ENCODE results near the gene HAND2.

HAND2 gene

GRCh38 chr4:173521467-173522159 lies 8.4 kb downstream of the HAND2 start:
- DNase-seq, result no peak

- DNase-seq, result no peak
Observed at GRCh38 chr4:173520921-173521466, 9.0 kb downstream of the HAND2 start.

GRCh38 chr4:173519111-173520101 lies 10.6 kb downstream of the HAND2 start:
- DNase-seq, result no peak

- no peak for DNase-seq
Observed at GRCh38 chr4:173518425-173519102, 11.5 kb downstream of the HAND2 start.

GRCh38 chr4:173517781-173518424 lies 12.1 kb downstream of the HAND2 start:
- no peak for DNase-seq

GRCh38 chr4:173516621-173517524 lies 13.2 kb downstream of the HAND2 start:
- DNase-seq, result no peak

- no peak for DNase-seq
Observed at GRCh38 chr4:173515458-173515857, 14.6 kb downstream of the HAND2 start.

- no peak for DNase-seq
Observed at GRCh38 chr4:173514641-173515217, 15.3 kb downstream of the HAND2 start.

- no peak for DNase-seq
Observed at GRCh38 chr4:173513651-173514050, 16.4 kb downstream of the HAND2 start.

GRCh38 chr4:173511787-173512361 lies 18.2 kb downstream of the HAND2 start:
- DNase-seq, result no peak

GRCh38 chr4:173509036-173510001 lies 20.7 kb downstream of the HAND2 start:
- peak in 5 of 56 donors; percentile 4 to 26 (median 6) for DNase-seq

- no peak for DNase-seq
Observed at GRCh38 chr4:173508386-173509035, 21.5 kb downstream of the HAND2 start.

GRCh38 chr4:173507471-173508385 lies 22.3 kb downstream of the HAND2 start:
- no peak for DNase-seq

- DNase-seq, result no peak
Observed at GRCh38 chr4:173506597-173507211, 23.3 kb downstream of the HAND2 start.

- peak in 22 of 56 donors; percentile 4 to 59 (median 19) for DNase-seq
Observed at GRCh38 chr4:173505924-173506518, 24.0 kb downstream of the HAND2 start.

Data from amygdala (tissue), 56 donors.